GM19438 (cell line): ENCODE results near the gene SRP68.
"Not testable (repeated sequence)": the region's sequence is repeated elsewhere in the genome, so short reads cannot be mapped to it uniquely, and the experiment has no call there.

Experiments used
- ATAC-seq: cut with Tn5 transposase; IDR thresholded peaks from one replicate; pipeline ENCODE4 v1.9.1; 2021; ENCODE audit warnings: low read depth; ENCODE audit not compliant: unreplicated experiment

SRP68 gene

GRCh38 chr17:76078370-76078769 is 6.1 kb upstream of the SRP68 start:
- not testable (repeated sequence) for ATAC-seq

- ATAC-seq = no peak
These were observed 5.3 kb upstream of the SRP68 start for GRCh38 chr17:76077584-76078110.

GRCh38 chr17:76076765-76077583 is 4.7 kb upstream of the SRP68 start:
- no peak for ATAC-seq

- no peak for ATAC-seq
These were observed 3.9 kb upstream of the SRP68 start for GRCh38 chr17:76076146-76076764.

GRCh38 chr17:76075364-76076145 is 3.2 kb upstream of the SRP68 start:
- ATAC-seq = no peak

- ATAC-seq = no peak
These were observed 2.4 kb upstream of the SRP68 start, which contains the start of gene GALR2 for GRCh38 chr17:76074390-76075363. TSS of gene GALR2 (plus strand) at chr17:76074781. CDS start at chr17:76074884, 103 bp downstream.

GRCh38 chr17:76071531-76072147 is 678 bp downstream of the SRP68 start:
- no peak for ATAC-seq

- ATAC-seq = no peak
These were observed 6.5 kb downstream of the SRP68 start for GRCh38 chr17:76065775-76066174.

GRCh38 chr17:76063875-76064546 is 8.3 kb downstream of the SRP68 start:
- ATAC-seq = no peak

- not testable (repeated sequence) for ATAC-seq
These were observed 14.1 kb downstream of the SRP68 start for GRCh38 chr17:76058264-76058663.

GRCh38 chr17:76056882-76057281 is 15.4 kb downstream of the SRP68 start:
- ATAC-seq = no peak

GRCh38 chr17:76054112-76054476 is 18.2 kb downstream of the SRP68 start:
- ATAC-seq = no peak

- no peak for ATAC-seq
These were observed 18.8 kb downstream of the SRP68 start for GRCh38 chr17:76053246-76054111.

- ATAC-seq = no peak
These were observed 20.8 kb downstream of the SRP68 start for GRCh38 chr17:76051561-76051960.

GRCh38 chr17:76050538-76051467 is 21.5 kb downstream of the SRP68 start:
- ATAC-seq = no peak

- no peak for ATAC-seq
These were observed 22.3 kb downstream of the SRP68 start for GRCh38 chr17:76049836-76050537.
